Uterus (tissue), 2 donors: ENCODE results near the gene COL23A1.

ENCODE experiments used
- CTCF ChIP-seq, 4 experiments: fragments of 200-600 bp in 2 of 4; fragments of 450-650 bp in 2 of 4; sonication (generic) in 2 of 4; IDR thresholded peaks; one replicate each; pipeline ENCODE4 v1.5.1; 2016 to 2019; ENCODE audit warnings: antibody characterized with exemption in 4 of 4, mild to moderate bottlenecking in 2 of 4, moderate library complexity in 1 of 4
- POLR2A ChIP-seq, 2 donors: fragments of 450-650 bp; IDR thresholded peaks; one replicate each; pipeline ENCODE4 v1.6.1; 2016; ENCODE audit warnings: antibody characterized with exemption in 2 of 2, mild to moderate bottlenecking in 1 of 2, moderate library complexity in 1 of 2

DNA sequence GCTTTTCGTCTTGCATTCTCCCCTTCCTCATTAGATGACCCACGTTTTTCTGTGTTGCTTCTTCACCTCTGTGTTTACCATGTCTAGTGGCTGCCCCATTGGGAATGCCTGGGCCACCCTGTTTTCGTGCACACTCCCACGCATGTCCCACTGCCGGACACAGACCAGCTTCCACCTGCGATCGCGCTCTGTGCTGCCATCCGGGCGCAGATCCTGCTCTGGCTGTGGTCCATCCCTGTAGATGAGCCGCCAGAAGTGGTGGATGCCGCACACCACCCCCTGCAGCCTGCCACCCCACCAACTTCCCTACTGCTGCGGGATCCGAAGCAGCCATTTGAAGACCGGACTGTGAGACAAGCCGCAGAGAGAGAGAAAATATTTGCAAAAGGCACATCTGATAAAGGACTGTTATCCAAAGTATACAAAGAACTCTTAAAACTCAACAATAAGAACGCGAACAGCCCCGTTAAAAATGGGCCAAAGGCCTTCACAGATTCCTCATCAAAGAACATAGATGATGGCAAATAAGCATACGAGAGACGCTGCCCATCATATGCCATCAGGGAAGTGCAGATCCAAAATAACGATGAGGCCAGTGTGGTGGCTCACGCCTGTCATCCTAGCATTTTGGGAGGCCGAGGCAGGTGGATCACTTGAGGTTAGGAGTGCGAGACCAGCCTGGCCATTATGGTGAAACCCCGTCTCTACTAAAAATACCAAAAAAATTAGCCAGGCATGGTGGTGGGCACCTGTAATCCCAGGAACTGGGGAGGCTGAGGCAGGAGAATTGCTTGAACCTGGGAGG lies 163.7 kb downstream of the COL23A1 start:
- TF ChIP-seq CTCF (IDR thresholded peaks at IDR 0.05) (no peak), POLR2A (IDR thresholded peaks at IDR 0.05) (no peak)
